Stimulated activated CD8-positive, alpha-beta memory T cell treated with anti-CD3 and anti-CD28 coated beads, Interleukin-15, amount 100 ng/mL, for 24 hours (primary cell): ENCODE measurements around the gene NSUN7.

Source experiments
- DNase-seq: peaks from one replicate; pipeline ENCODE4 v3.0.0-alpha.2; 2020; ENCODE audit warnings: low read depth

Gene NSUN7

GRCh38 chr4:40846532-40846931 lies 96.8 kb downstream of the NSUN7 start:
- no peak for DNase-seq

- DNase-seq = no peak
Measured at GRCh38 chr4:40848251-40848650, 98.5 kb downstream of the NSUN7 start.

- DNase-seq = no peak
Measured at GRCh38 chr4:40848940-40849339, 99.2 kb downstream of the NSUN7 start.

- no peak for DNase-seq
Measured at GRCh38 chr4:40850496-40850895, 100.7 kb downstream of the NSUN7 start.

- no peak for DNase-seq
Measured at GRCh38 chr4:40856277-40856839, 106.6 kb downstream of the NSUN7 start.

- DNase-seq = peak; percentile 29
Measured at GRCh38 chr4:40856840-40857362, 107.1 kb downstream of the NSUN7 start.

- DNase-seq = no peak
Measured at GRCh38 chr4:40857956-40858355, 108.2 kb downstream of the NSUN7 start.

- no peak for DNase-seq
Measured at GRCh38 chr4:40858962-40859361, 109.2 kb downstream of the NSUN7 start.
